GM12801 (cell line): ENCODE data around the gene TMPRSS3.

Experiments used
- TF ChIP-seq, protein P1 (sequence below): IDR thresholded peaks from one replicate; pipeline ENCODE4 v1.5.1; 2011; ENCODE audit warnings: control low read depth; ENCODE audit not compliant: insufficient read length; ENCODE audit errors: extremely low read depth

Gene TMPRSS3

DNA sequence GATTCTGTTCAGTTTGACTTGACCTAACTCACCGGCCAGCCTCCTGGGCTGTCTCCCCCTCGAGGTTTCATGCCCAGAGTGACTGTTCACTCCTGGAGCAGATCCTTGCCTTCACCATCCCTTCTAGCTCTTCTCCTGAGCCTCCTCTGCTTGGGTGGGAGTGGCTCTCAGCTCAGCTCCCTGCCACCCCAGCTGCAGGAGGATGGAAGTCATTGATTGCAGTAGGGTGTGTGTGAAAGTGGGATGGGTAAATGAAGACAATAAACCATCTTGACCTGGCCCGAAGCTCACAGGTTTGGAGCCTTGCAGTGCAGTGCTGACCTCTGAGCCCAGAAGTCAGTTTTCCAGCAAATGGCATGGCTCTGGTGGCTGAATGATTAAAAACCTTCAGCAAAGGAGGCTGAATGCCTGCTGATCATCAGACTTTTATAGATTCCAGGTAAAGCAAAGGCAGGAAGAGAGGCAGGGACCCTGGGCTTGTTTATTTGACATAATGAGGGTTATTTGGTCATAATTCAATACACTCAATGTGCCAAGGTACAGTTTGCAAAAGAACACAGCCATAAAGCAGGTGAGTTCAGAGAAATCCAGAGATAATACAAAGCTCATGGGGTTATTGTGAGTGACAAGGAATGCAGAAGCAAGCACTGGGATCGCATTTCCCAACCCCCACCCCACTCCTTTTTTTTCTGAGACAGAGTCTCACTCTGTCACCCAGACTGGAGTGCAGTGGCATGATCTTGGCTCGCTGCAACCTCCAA, 63.1 kb downstream of the TMPRSS3 start:
- TF ChIP-seq, protein P1, sequence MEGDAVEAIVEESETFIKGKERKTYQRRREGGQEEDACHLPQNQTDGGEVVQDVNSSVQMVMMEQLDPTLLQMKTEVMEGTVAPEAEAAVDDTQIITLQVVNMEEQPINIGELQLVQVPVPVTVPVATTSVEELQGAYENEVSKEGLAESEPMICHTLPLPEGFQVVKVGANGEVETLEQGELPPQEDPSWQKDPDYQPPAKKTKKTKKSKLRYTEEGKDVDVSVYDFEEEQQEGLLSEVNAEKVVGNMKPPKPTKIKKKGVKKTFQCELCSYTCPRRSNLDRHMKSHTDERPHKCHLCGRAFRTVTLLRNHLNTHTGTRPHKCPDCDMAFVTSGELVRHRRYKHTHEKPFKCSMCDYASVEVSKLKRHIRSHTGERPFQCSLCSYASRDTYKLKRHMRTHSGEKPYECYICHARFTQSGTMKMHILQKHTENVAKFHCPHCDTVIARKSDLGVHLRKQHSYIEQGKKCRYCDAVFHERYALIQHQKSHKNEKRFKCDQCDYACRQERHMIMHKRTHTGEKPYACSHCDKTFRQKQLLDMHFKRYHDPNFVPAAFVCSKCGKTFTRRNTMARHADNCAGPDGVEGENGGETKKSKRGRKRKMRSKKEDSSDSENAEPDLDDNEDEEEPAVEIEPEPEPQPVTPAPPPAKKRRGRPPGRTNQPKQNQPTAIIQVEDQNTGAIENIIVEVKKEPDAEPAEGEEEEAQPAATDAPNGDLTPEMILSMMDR, result no peak

- TF ChIP-seq, protein P1, result no peak
Measured at GRCh38 chr21:42331660-42332059, 64.2 kb downstream of the TMPRSS3 start.

DNA sequence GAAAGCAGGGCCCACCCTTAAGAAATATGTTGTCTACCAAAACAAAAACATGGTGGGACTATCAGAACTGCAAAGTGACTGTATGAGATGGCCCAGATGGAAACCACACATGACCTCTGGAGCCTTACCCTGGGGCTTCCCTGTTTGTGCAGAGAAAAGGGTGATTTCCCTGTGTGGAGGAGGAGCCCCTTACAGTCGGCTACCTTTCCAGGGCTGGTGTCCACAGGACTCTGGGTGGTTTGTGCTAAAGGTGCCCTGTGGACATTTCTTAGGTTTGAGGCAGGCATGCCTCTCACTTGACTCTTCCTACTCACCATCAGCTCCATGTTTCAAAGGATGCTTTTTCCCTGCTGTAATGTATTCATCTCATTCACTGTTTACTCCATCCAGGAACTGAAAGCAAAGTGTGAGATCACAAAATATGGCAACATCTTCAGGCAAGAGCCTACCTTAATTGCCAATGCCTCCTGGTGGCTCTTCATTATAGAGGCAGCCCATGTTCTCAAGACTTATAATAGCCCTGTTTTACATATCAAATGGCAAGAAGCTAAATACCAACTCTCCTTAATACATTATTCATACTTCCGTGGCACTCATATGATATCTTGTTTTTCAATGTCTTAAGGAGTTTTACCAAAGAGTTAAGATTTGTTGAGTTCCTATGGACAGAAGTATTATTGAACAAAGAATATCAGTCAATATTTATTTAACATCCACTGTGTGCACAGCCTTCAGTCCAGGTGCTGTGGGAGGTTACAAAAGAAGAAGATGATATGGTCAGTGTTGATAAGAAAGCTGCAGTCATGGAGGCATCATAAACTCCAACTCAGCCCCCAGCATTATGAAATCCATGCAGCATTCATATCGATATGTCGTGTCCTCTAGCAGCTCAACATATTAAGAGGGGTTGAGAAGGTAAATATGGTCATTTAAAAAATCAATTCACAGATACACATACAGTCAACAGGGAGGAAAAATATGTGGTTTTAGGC, 65.2 kb downstream of the TMPRSS3 start:
- TF ChIP-seq, protein P1, result no peak

DNA sequence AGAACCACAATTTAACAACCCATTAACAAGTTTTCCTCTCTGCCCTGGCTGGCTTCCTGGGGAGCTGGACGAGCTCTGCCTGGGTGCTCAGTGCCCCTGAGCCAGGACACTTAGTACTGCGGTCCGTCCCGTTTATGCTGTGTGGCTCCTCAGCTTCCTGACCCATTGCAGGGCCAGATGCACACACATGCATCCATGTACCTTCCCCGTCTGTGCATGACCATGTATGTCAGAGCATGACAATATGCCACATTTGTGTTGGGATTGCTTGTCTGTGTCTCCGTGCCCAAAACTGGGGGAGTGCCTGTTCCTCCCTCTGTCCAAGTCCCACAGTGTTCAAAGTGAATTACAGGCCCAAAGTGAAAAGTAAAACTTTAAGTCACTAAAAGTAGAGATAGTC, 71.0 kb downstream of the TMPRSS3 start:
- TF ChIP-seq, protein P1, result no peak
